BLaER1 treated with 17β-estradiol and CSF1 and Interleukin-3, amounts not matched to agents 10 nM and 100 nM (cell line): ENCODE results near the gene PARD3.

Experiments used
- H3K27ac ChIP-seq, 11 experiments: shearing (Covaris generic); formaldehyde crosslinking; 2 replicates each; pipeline ENCODE4 v1.8.1; 2022
- H3K27me3 ChIP-seq, 11 experiments: shearing (Covaris generic); formaldehyde crosslinking; 2 replicates each; pipeline ENCODE4 v1.8.1; 2022
- H3K36me3 ChIP-seq, 11 experiments: shearing (Covaris generic); formaldehyde crosslinking; 2 replicates each; pipeline ENCODE4 v1.8.1; 2022
- H3K4me1 ChIP-seq, 10 experiments: shearing (Covaris generic); formaldehyde crosslinking; 2 replicates each; pipeline ENCODE4 v1.8.1; 2022
- H3K4me2 ChIP-seq, 11 experiments: shearing (Covaris generic); formaldehyde crosslinking; 2 replicates each; pipeline ENCODE4 v1.8.1; 2022
- H3K4me3 ChIP-seq, 10 experiments: shearing (Covaris generic); formaldehyde crosslinking; 2 replicates each; pipeline ENCODE4 v1.8.1; 2022
- H3K9ac ChIP-seq, 11 experiments: shearing (Covaris generic); formaldehyde crosslinking; 2 replicates each; pipeline ENCODE4 v1.8.1; 2022
- H3K9me3 ChIP-seq, 11 experiments: shearing (Covaris generic); formaldehyde crosslinking; replicated peaks in 1 of 11; 2 replicates each; pipeline ENCODE4 v1.8.1; 2022
- H4K20me1 ChIP-seq, 11 experiments: shearing (Covaris generic); formaldehyde crosslinking; 2 replicates each; pipeline ENCODE4 v1.8.1; 2022
- Cebpa-rat ChIP-seq, 11 experiments: shearing (Covaris generic); IDR thresholded peaks; 2 replicates each; pipeline ENCODE4 v1.8.1; 2022

PARD3 gene

DNA sequence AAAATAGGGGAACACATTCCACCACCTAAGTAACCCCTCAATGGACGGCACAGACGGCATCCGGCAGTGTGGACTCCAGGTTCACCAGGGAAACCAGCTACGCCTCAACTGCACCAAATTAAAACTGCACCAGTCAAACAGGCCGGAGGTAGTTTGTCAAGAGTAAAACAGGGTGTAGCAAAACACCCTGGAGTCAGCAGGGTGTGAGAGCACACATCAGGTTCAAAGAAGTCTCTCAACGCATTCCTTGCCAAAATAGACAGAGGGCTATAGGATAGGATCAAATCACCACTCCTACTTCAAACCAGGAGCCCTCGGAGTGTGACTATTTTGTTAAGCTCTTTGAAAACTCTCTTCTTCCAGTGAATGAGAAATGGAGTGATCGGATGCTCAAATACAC is 135.9 kb downstream of the PARD3 start:
- no peaks in the 10 kb centered on the region for H3K9me3 ChIP-seq
- H4K20me1 ChIP-seq = peaks cover 0 to 31% (median 11%) of the 10 kb centered on the region in 11 experiments; a peak in 7 of 22 replicates
- H3K27me3 ChIP-seq = peaks cover 0 to 14% (median 0%) of the 10 kb centered on the region in 11 experiments; a peak in 2 of 22 replicates
- H3K36me3 ChIP-seq = 0 out of 22 replicates have a peak, but pooled peaks cover 0 to 4% (median 0%) of the 10 kb centered on the region in 11 experiments
- H3K4me3 ChIP-seq = no peak overlapping the region
- H3K4me1 ChIP-seq = peaks cover 0 to 14% (median 4%) of the 10 kb centered on the region in 10 experiments; a peak in 11 of 20 replicates
- no peak overlapping the region for H3K4me2 ChIP-seq
- TF ChIP-seq Cebpa-rat (IDR thresholded peaks at IDR 0.05) = no peak
- H3K27ac ChIP-seq = no peak overlapping the region
- no peak overlapping the region for H3K9ac ChIP-seq

DNA sequence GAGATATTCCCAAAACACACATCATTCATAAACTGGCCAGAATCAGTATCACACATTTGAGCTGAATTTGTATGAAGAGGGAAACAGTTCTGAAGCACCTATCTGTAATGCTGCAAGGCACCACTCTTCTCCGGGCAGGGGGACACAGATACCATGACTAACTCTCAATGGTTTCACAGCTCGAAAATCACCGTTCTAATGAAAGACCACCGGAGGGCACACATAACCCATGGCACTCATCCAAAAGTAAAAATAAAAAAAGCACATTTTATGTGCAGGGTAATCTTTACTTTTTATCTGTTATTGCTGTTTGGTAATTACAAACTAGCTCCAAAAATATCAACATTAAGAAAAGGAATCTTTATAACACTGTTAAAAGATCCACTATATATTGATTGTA is 137.5 kb downstream of the PARD3 start:
- Histone ChIP-seq H3K4me1 (peaks cover 0 to 22% (median 11%) of the 10 kb centered on the region in 10 experiments; a peak in 12 of 20 replicates), H3K4me2 (no peak overlapping the region), H3K9me3 (no peaks in the 10 kb centered on the region), H3K4me3 (no peak overlapping the region), H4K20me1 (peaks cover 0 to 28% (median 2%) of the 10 kb centered on the region in 11 experiments; a peak in 6 of 22 replicates), H3K27me3 (peaks cover 0 to 13% (median 0%) of the 10 kb centered on the region in 11 experiments; a peak in 2 of 22 replicates), H3K36me3 (0 out of 22 replicates have a peak, but pooled peaks cover 0 to 4% (median 0%) of the 10 kb centered on the region in 11 experiments), H3K27ac (no peak overlapping the region), H3K9ac (no peak overlapping the region)
- no peak for TF ChIP-seq Cebpa-rat (IDR thresholded peaks at IDR 0.05)

DNA sequence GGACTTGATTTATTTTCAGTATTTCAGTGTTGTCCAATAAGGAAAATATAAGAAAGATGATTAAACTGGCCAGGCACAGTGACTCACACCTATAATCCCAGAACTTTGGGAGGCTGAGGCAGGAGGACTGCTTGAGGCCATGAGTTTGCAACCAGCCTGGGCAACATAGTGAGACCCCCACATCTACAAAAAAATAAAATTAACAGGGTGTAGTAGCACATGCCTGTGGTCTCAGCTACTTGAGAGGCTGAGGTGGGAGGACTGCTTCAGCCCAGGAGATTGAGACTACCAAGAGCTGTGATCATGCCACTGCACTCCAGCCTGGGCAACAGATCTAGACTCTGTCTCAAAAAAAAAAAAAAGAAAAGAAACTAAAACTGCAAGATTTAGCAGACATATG is 138.0 kb downstream of the PARD3 start:
- Histone ChIP-seq H3K27me3 (peaks cover 0 to 15% (median 0%) of the 10 kb centered on the region in 11 experiments; a peak in 2 of 22 replicates), H3K4me3 (no peak overlapping the region), H3K4me2 (no peak overlapping the region), H3K36me3 (0 out of 22 replicates have a peak, but pooled peaks cover 0 to 4% (median 0%) of the 10 kb centered on the region in 11 experiments), H3K9me3 (no peaks in the 10 kb centered on the region), H3K4me1 (peaks cover 0 to 17% (median 11%) of the 10 kb centered on the region in 10 experiments; a peak in 12 of 20 replicates), H4K20me1 (peaks cover 0 to 28% (median 0%) of the 10 kb centered on the region in 11 experiments; a peak in 5 of 22 replicates), H3K9ac (no peak overlapping the region), H3K27ac (no peak overlapping the region)
- no peak for TF ChIP-seq Cebpa-rat (IDR thresholded peaks at IDR 0.05)

DNA sequence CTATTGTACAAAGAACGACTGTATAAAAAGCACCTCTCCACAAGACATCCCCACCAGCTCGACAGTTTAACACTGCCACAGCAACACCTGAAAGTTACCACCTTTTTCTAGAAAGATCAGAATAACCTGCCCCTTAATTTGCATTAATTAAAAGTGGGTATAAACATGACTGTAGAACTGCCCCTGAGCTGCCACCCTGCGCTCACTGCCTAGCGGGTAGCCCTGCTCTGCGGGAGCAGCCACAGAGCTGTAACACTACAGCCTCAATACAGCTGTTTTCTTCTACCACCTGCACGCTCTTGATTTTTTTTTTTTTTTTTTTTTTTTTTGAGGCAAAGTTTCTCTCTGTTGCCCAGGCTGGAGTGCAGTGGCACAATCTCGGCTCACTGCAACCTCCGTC is 140.9 kb downstream of the PARD3 start:
- peaks cover 0 to 46% (median 4%) of the 10 kb centered on the region in 11 experiments; a peak in 10 of 22 replicates for H4K20me1 ChIP-seq
- H3K9me3 ChIP-seq = no peaks in the 10 kb centered on the region
- no peak overlapping the region for H3K4me3 ChIP-seq
- TF ChIP-seq Cebpa-rat (IDR thresholded peaks at IDR 0.05) = no peak
- H3K9ac ChIP-seq = no peak overlapping the region
- H3K36me3 ChIP-seq = 0 out of 22 replicates have a peak, but pooled peaks cover 0 to 4% (median 0%) of the 10 kb centered on the region in 11 experiments
- H3K27me3 ChIP-seq = peaks cover 0 to 32% (median 0%) of the 10 kb centered on the region in 11 experiments; a peak in 5 of 22 replicates
- no peak overlapping the region for H3K27ac ChIP-seq
- H3K4me1 ChIP-seq = peaks cover 0 to 31% (median 20%) of the 10 kb centered on the region in 10 experiments; a peak in 16 of 20 replicates
- peak overlapping the region in 7 of 11 experiments; percentile 26 to 52 (median 38); a peak in 10 of 22 replicates for H3K4me2 ChIP-seq

DNA sequence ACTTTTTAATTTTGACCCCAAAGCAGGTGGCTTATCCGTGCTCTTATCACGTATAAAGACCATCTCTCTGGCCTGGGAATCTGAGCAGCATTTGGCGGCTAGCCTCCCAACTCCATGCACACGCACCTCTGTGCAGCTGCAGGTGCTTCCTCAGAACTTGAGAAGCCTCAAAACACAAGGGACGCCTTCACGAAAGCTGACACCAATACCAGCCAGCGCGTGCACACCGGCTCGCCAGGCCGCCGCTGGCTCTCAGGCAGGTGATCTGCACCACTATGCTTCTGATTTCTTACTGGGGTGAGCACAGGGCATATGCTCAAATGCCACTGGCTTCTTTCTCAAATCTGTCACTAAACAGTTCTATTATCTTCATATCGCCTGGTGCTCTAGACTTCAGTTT is 145.0 kb downstream of the PARD3 start:
- H3K4me2 ChIP-seq = peak overlapping the region in 8 of 11 experiments; percentile 49 to 83 (median 62); a peak in 15 of 22 replicates
- no peaks in the 10 kb centered on the region for H3K9me3 ChIP-seq
- H3K36me3 ChIP-seq = no peaks in the 10 kb centered on the region
- H3K4me1 ChIP-seq = peaks cover 0 to 58% (median 44%) of the 10 kb centered on the region in 10 experiments; a peak in 16 of 20 replicates
- peaks cover 0 to 34% (median 0%) of the 10 kb centered on the region in 11 experiments; a peak in 5 of 22 replicates for H3K27me3 ChIP-seq
- no peak overlapping the region for H3K9ac ChIP-seq
- TF ChIP-seq Cebpa-rat (IDR thresholded peaks at IDR 0.05) = no peak
- peaks cover 0 to 63% (median 4%) of the 10 kb centered on the region in 11 experiments; a peak in 11 of 22 replicates for H4K20me1 ChIP-seq
- no peak overlapping the region for H3K27ac ChIP-seq
- H3K4me3 ChIP-seq = no peak overlapping the region

DNA sequence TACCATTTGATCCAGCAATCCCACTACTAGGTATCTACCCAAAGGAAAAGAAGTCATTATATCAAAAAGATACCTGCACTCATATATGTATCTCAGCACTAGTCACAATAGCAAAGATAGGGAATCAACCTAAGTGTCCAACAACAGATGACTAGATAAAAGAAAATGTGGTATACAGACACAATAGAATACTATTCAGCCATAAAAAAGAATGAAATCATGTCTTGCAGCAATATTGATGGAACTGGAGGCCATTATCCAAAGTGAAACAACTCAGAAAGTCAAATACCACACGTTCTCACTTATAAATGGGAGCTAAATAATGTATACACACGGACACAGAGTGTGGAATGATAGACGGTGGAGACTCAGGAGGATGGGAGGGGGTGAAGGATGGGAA is 146.0 kb downstream of the PARD3 start:
- Histone ChIP-seq H3K9me3 (no peaks in the 10 kb centered on the region), H3K4me1 (peaks cover 0 to 53% (median 39%) of the 10 kb centered on the region in 10 experiments; a peak in 16 of 20 replicates), H4K20me1 (peaks cover 0 to 64% (median 4%) of the 10 kb centered on the region in 11 experiments; a peak in 11 of 22 replicates), H3K4me3 (no peak overlapping the region), H3K27me3 (peaks cover 0 to 34% (median 0%) of the 10 kb centered on the region in 11 experiments; a peak in 5 of 22 replicates), H3K4me2 (no peak overlapping the region), H3K9ac (no peak overlapping the region), H3K36me3 (no peaks in the 10 kb centered on the region), H3K27ac (no peak overlapping the region)
- no peak for TF ChIP-seq Cebpa-rat (IDR thresholded peaks at IDR 0.05)

DNA sequence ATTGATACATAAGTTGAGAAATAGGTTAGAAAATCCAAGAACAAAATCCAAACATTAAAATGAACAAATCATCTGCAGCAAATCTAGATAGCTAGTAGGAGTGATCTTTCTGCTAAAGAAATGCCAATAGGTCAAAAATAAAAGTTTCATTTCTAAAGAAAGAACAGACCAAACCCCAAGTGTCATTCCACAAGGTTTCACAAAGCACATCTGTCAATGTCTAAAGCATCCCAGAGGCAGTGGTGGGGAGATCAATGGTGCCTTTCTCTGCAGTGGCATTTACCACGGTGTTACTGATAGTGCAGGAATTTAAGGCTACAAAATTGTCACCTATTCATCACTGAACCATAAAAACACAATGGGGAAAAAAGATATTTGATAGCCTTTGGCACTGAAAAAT is 147.9 kb downstream of the PARD3 start:
- Histone ChIP-seq H3K36me3 (no peaks in the 10 kb centered on the region), H3K4me1 (peaks cover 0 to 44% (median 32%) of the 10 kb centered on the region in 10 experiments; a peak in 16 of 20 replicates), H3K4me2 (peak overlapping the region in 9 of 11 experiments; percentile 1 to 76 (median 49); a peak in 15 of 22 replicates), H3K9ac (no peak overlapping the region), H3K27me3 (peaks cover 0 to 29% (median 0%) of the 10 kb centered on the region in 11 experiments; a peak in 5 of 22 replicates), H3K9me3 (no peaks in the 10 kb centered on the region), H4K20me1 (peaks cover 0 to 61% (median 4%) of the 10 kb centered on the region in 11 experiments; a peak in 10 of 22 replicates), H3K27ac (no peak overlapping the region), H3K4me3 (no peak overlapping the region)
- TF ChIP-seq Cebpa-rat (IDR thresholded peaks at IDR 0.05) = no peak

DNA sequence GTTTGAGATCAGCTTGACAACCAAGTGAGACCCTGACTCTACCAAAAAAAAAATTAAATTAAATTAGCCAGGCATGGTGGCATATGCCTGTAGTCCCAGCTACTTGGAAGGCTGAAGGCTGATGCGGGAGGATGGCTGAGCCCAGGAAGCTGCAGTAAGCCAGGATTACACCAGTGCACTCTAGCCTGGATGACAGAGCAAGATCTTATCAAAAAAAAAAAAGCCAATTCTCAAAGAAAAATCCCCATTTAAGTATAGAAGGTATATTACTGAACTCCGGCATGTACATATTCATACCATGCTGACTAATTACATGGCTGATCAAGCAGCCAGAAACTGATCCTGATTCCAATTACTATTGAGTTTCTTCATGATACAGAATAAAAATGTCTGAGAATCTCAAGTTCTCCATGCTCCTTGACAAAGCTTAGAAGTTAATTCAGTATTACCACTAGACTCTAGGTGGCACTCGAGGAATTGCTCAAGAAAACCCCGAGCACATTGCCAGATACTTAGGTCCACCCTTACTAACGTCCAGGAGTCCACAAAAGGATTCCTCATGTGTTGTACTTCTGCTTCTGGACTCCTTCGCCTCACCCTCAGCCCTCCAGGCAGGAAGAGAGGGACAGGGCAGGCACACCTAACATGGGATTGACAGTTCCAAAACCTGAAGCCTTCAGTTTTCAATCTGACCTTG is 148.9 kb downstream of the PARD3 start:
- Histone ChIP-seq H3K27ac (peak overlapping the region in 1 of 11 experiments; percentile 14; a peak in 2 of 22 replicates), H3K36me3 (no peaks in the 10 kb centered on the region), H3K4me2 (peak overlapping the region in 6 of 11 experiments; percentile 22 to 76 (median 56); a peak in 10 of 22 replicates), H3K4me3 (no peak overlapping the region), H3K9me3 (no peaks in the 10 kb centered on the region), H3K4me1 (peaks cover 0 to 44% (median 34%) of the 10 kb centered on the region in 10 experiments; a peak in 16 of 20 replicates), H3K27me3 (peaks cover 0 to 29% (median 0%) of the 10 kb centered on the region in 11 experiments; a peak in 5 of 22 replicates), H3K9ac (peak overlapping the region in 1 of 11 experiments; percentile 14; a peak in 2 of 22 replicates), H4K20me1 (peaks cover 0 to 58% (median 4%) of the 10 kb centered on the region in 11 experiments; a peak in 10 of 22 replicates)
- no peak for TF ChIP-seq Cebpa-rat (IDR thresholded peaks at IDR 0.05)
